Colonic mucosa (tissue), 4 donors: ENCODE measurements around the gene POGZ. TPM values are rescaled to one million over a fixed set of nuclear protein-coding genes. Genes with fewer than 3 reads are reported as not detected.

Experiments
- DNase-seq: peaks from one replicate; pipeline ENCODE4 v3.0.0-alpha.2; 2020
- H3K27ac ChIP-seq: fragments of 200-600 bp; one replicate; pipeline ENCODE4 v1.8.0; 2021
- H3K27me3 ChIP-seq: fragments of 200-600 bp; one replicate; pipeline ENCODE4 v1.8.0; 2021
- H3K36me3 ChIP-seq: fragments of 200-600 bp; one replicate; pipeline ENCODE4 v1.8.0; 2021
- H3K4me1 ChIP-seq: fragments of 200-600 bp; one replicate; pipeline ENCODE4 v1.8.0; 2021; ENCODE audit warnings: mild to moderate bottlenecking
- H3K4me3 ChIP-seq: fragments of 200-600 bp; one replicate; pipeline ENCODE4 v1.8.0; 2021
- H3K9ac ChIP-seq, 2 donors: one replicate each; pipeline ENCODE4 v1.7.0; 2013; ENCODE audit warnings: control low read depth in 2 of 2, low read depth in 2 of 2, low read length in 2 of 2
- H3K9me3 ChIP-seq: fragments of 200-600 bp; one replicate; pipeline ENCODE4 v1.8.0; 2021
- CTCF ChIP-seq: fragments of 200-600 bp; IDR thresholded peaks from one replicate; pipeline ENCODE4 v1.8.0; 2022; ENCODE audit warnings: antibody characterized with exemption, mild to moderate bottlenecking
- intact Hi-C: fragments of 100-400 bp; cut with DNase I; formaldehyde crosslinking; loops from one replicate; pipeline ENCODE4 v1.14.1; 2022
- total RNA-seq, 2 donors: library from RNA; stranded (reverse); fragmentation: NEBNext Ultra II Directional in 1 of 2; extraction: Animal tissue kit (Norgen Biotek cat#: 25700) in 1 of 2; gene quantifications; one replicate each; pipeline ENCODE4 v1.2.1, GENCODE V29; 2021
- donor health status: healthy.
- donor health status: DM: no; HTN: no; CAD: no.
- donor health status: DM: no; HTN: no; CAD: no.

POGZ gene
- total RNA-seq, result 10 to 100 TPM; 49.6 to 50.0 TPM

DNA sequence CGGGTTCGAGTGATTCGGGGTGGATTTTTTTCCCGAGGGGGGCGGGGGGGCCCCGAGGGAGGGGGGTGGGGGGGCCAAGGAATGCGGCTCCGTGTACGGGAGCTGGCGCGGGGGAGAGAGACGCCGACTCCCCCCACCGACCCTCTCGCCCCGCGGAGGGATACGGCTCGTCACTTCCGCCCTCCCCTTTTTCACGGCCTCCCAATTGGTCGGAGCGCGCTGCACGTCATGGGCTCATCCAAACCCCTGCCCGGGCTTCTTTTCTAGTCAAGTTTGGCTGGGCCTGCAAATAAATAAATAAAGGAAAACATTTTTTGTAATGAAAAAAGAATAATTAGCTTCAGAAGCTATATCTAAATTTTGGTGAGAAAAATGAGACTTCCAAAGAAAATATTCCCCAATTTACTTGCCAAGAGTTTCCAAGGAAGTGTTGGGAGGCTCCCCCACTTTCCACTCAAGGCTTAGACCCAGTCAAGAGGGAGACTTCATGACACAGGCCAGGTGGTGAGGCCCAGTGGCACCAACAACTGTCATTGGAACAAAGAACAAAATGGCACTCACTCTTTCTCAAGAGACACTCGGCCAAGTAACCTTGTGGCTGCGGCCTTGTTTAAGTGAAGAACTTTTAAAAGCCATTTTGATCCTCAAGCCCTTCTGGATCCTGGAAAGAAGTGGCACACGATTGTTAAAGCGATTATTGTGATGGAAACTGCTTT lies at the start of gene POGZ:
TSS of gene POGZ (minus strand) at position 164 of the 716 bp plus-strand sequence. CDS start 17,290 bp downstream, outside the sequence.
- DNase-seq, result peak; percentile 97
- Histone ChIP-seq H3K9ac (peak within 1 kb of the TSS; percentile 73 to 76), H3K9me3 (no peaks in the 10 kb centered on the region), H3K36me3 (no peaks in the 10 kb centered on the region), H3K4me1 (peaks cover 3% of the 10 kb centered on the region), H3K27ac (peak within 1 kb of the TSS; percentile 89), H3K4me3 (peak within 1 kb of the TSS; percentile 59), H3K27me3 (no peaks in the 10 kb centered on the region)
- no peak for TF ChIP-seq CTCF
- intact Hi-C loops, result loop anchor here (5.0 kb wide), 1 partner anchor 78 kb away; no protein-coding TSS in a partner anchor

DNA sequence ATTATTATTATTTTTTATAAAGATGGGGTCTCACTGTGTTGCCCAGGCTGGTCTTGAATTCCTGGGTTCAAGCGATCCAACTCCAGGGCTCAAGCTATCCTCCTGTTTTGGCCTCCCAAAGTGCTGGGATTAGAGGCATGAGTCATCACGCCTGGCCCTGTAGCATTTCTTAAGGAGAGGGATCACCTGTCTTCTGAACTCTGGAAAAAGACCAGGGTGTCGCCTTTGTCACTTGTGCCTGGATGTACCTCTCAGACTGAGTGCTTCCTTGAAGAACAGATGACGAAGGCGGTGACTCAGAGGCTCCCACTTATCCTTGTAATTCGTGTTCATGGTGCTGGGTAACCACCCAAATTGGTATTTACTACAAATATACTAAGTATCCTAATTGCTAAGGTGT lies 49.5 kb upstream of the POGZ start:
- intact Hi-C loops, result no loop called here
- Histone ChIP-seq H3K9ac (no peak overlapping the region), H3K4me1 (peaks cover 3% of the 10 kb centered on the region), H3K27me3 (no peaks in the 10 kb centered on the region), H3K27ac (peak overlapping the region; percentile 76), H3K36me3 (no peaks in the 10 kb centered on the region), H3K9me3 (no peaks in the 10 kb centered on the region), H3K4me3 (no peak overlapping the region)
- DNase-seq, result peak; percentile 80
- no peak for TF ChIP-seq CTCF

DNA sequence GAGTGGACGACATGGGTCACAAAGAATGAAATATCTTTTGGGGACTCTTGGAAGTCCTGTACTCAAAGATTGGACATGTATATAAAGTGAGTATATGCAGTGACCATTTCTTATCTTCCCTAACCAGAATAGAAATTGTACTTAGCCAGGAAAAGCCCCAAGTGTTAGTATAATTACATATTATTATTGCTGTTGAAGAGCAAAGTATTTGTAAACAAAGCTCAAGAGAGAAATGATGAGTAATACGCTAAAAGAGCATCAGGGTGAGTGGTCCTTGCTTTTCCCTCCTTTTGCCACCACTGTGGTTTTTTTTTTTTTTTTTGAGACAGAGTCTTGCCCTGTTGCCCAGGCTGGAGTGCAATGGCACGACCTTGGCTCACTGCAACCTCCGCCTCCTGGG lies 45.5 kb upstream of the POGZ start:
- no peaks in the 10 kb centered on the region for H3K27me3 ChIP-seq
- H3K9ac ChIP-seq, result no peak overlapping the region
- no peaks in the 10 kb centered on the region for H3K36me3 ChIP-seq
- intact Hi-C loops, result no loop called here
- DNase-seq, result no peak
- TF ChIP-seq CTCF, result no peak
- no peaks in the 10 kb centered on the region for H3K4me1 ChIP-seq
- H3K4me3 ChIP-seq, result no peak overlapping the region
- H3K27ac ChIP-seq, result no peak overlapping the region
- no peaks in the 10 kb centered on the region for H3K9me3 ChIP-seq

DNA sequence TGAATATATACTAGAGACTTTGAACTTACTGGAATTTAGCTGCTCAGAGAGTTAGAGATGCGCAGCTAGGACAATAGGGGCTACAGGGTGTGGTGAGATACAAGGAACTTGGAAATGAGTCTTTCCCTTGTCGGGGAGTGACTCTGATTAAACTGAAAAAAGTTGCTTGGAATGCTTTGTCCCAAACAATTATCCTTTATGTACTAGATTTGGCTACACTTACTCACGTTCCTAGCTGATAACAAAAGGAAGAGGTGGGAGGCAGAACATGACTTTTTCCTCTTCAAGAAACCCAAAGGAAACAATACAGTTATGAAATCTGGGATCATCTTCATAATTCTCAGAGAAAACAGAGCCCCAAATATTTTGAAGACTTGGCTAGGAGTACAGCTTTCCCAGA lies 45.0 kb upstream of the POGZ start:
- Histone ChIP-seq H3K4me3 (no peak overlapping the region), H3K27me3 (no peaks in the 10 kb centered on the region), H3K36me3 (no peaks in the 10 kb centered on the region), H3K27ac (no peak overlapping the region), H3K9ac (no peak overlapping the region), H3K4me1 (no peaks in the 10 kb centered on the region), H3K9me3 (no peaks in the 10 kb centered on the region)
- no peak for TF ChIP-seq CTCF
- intact Hi-C loops, result no loop called here
- no peak for DNase-seq

DNA sequence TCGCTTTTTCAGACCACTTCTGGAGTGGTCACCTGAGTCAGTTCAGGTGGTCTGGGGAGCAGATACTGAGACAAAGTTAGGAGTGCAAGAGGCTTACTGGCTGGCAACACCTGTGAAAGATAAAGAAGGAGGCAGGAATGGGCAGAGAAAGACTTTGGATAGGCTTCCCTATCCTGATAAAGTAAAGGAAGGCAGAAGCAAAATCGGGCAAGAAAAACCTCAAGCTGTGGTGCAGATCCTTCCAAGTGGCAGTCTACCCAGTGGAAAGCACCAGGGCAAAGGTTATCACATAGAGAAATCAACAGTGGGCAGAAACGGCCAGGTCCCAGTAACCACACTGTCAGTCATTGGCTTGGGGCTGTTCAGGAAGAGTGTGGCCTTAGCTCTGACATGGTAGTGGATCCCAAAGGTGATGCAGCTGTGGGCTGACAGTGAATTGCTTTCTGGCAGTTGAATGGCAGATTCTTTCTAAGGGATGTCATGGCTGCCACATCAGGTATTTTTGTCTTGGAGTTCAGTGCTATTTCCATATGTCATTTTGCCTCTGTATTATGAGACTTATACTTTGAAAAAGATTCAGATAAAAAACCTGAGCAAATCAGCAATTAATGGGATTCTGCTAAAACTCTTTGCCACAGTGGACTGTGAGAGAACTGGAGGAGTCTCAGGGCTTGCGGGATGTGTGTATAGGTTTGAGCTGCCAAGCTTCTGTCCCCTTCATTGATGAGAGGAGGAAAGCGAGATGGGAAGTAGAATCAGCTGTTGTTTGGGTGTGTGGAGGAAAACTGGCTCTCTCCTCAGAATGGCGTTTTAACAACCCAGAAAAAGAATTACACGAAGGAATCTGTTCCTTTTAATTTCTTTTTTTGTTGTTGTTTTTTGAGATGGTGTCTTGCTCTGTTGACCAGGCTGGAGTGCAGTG lies 43.8 kb upstream of the POGZ start:
- H3K9ac ChIP-seq, result no peak overlapping the region

More for the DNA sequence above, 43.8 kb upstream of the POGZ start:
- no peaks in the 10 kb centered on the region for H3K9me3 ChIP-seq
- H3K4me1 ChIP-seq, result no peaks in the 10 kb centered on the region
- H3K36me3 ChIP-seq, result no peaks in the 10 kb centered on the region
- H3K4me3 ChIP-seq, result no peak overlapping the region
- intact Hi-C loops, result no loop called here
- no peak for TF ChIP-seq CTCF
- DNase-seq, result peak; percentile 25
- H3K27ac ChIP-seq, result no peak overlapping the region
- no peaks in the 10 kb centered on the region for H3K27me3 ChIP-seq
